HepG2 (cell line): Measurements from ENCODE around the gene PXT1. TPM values are rescaled to one million over a fixed set of nuclear protein-coding genes. Genes with fewer than 3 reads are reported as not detected.
A peak's percentile ranks its signal among the peaks of the same experiment; 100 is the strongest.

Source experiments
- ADNP ChIP-seq: sonication (generic); formaldehyde crosslinking; IDR thresholded peaks from 2 replicates; pipeline ENCODE4 v1.4.0; 2020; ENCODE audit warnings: missing genetic modification reagents
- ATF1 ChIP-seq: IDR thresholded peaks from 2 replicates; pipeline ENCODE4 v1.6.1; 2016; ENCODE audit warnings: mild to moderate bottlenecking, control low read depth
- HNRNPK ChIP-seq: fragments of 200-400 bp; formaldehyde crosslinking; IDR thresholded peaks from 2 replicates; pipeline ENCODE4 v1.6.1; 2018; ENCODE audit warnings: low read length, low read depth, moderate library complexity, mild to moderate bottlenecking; ENCODE audit not compliant: poor library complexity, severe bottlenecking
- JDP2 ChIP-seq: sonication (generic); formaldehyde crosslinking; IDR thresholded peaks from 2 replicates; pipeline ENCODE4 v1.8.1; 2022; ENCODE audit warnings: missing genetic modification reagents, borderline replicate concordance
- KLF9 ChIP-seq: IDR thresholded peaks from 2 replicates; pipeline ENCODE4 v1.6.1; 2016; ENCODE audit warnings: low read depth
- NFE2L2 ChIP-seq: fragments of 150-350 bp; IDR thresholded peaks from 2 replicates; pipeline ENCODE4 v1.6.1; 2014; ENCODE audit warnings: low read length
- RORA ChIP-seq: sonication (generic); formaldehyde crosslinking; IDR thresholded peaks from 2 replicates; pipeline ENCODE4 v1.5.0; 2020; ENCODE audit warnings: mild to moderate bottlenecking, missing genetic modification reagents, moderate library complexity
- ZEB1 ChIP-seq: IDR thresholded peaks from 2 replicates; pipeline ENCODE4 v1.6.1; 2012; ENCODE audit warnings: mild to moderate bottlenecking, low read depth, inconsistent platforms; ENCODE audit not compliant: insufficient replicate concordance
- ZMYM3 ChIP-seq: sonication (generic); formaldehyde crosslinking; IDR thresholded peaks from 2 replicates; pipeline ENCODE4 v1.5.1; 2020; ENCODE audit warnings: mild to moderate bottlenecking, missing genetic modification reagents
- ZNF12 ChIP-seq: sonication (generic); formaldehyde crosslinking; IDR thresholded peaks from 2 replicates; pipeline ENCODE4 v1.5.0; 2020; ENCODE audit warnings: missing genetic modification reagents
- ZNF251 ChIP-seq: sonication (generic); formaldehyde crosslinking; IDR thresholded peaks from 2 replicates; pipeline ENCODE4 v1.9.0; 2021; ENCODE audit warnings: mild to moderate bottlenecking, missing genetic modification reagents
- ZNF264 ChIP-seq: sonication (generic); formaldehyde crosslinking; IDR thresholded peaks from 2 replicates; pipeline ENCODE4 v1.4.0; 2020; ENCODE audit warnings: missing genetic modification reagents
- ZNF563 ChIP-seq: sonication (generic); formaldehyde crosslinking; IDR thresholded peaks from 2 replicates; pipeline ENCODE4 v1.8.0; 2022; ENCODE audit warnings: mild to moderate bottlenecking, moderate library complexity, missing genetic modification reagents
- ZNF737 ChIP-seq: sonication (generic); formaldehyde crosslinking; IDR thresholded peaks from 2 replicates; pipeline ENCODE4 v1.5.0; 2020; ENCODE audit warnings: missing genetic modification reagents, mild to moderate bottlenecking, borderline replicate concordance
- ZNF83 ChIP-seq: sonication (generic); formaldehyde crosslinking; IDR thresholded peaks from 2 replicates; pipeline ENCODE4 v1.4.0; 2020; ENCODE audit warnings: missing genetic modification reagents, mild to moderate bottlenecking, borderline replicate concordance
- polyA plus RNA-seq, 8 experiments: library from polyadenylated mRNA; depleted of rRNA in 3 of 8; stranded (reverse) in 7 of 8; unstranded in 1 of 8; fragments of >200 nt; fragmentation: Illumina TruSeq in 4 of 8; extraction: Trizol in 4 of 8; gene quantifications; 2 replicates each; pipeline versions ENCODE4 v1.2.1 to v1.2.3, GENCODE V29; 2011 to 2016; ENCODE audit warnings: low read depth in 4 of 8, missing spikeins in 1 of 8, mixed read lengths in 1 of 8; ENCODE audit not compliant: insufficient read depth in 1 of 8
- total RNA-seq, 5 experiments: library from RNA; depleted of rRNA; stranded (reverse); fragments of >200 nt; fragmentation: Illumina TruSeq; extraction: Trizol; gene quantifications; 2 replicates each; pipeline ENCODE4 v1.2.3, GENCODE V29; 2016; ENCODE audit warnings: low read depth in 1 of 5
- TF ChIP-seq, protein P1 (sequence below): sonication (generic); formaldehyde crosslinking; IDR thresholded peaks from 2 replicates; pipeline ENCODE4 v1.8.1; 2022; ENCODE audit warnings: mild to moderate bottlenecking, missing genetic modification reagents
- TF ChIP-seq, protein P2 (sequence below): IDR thresholded peaks from 2 replicates; pipeline ENCODE4 v1.6.1; 2016; ENCODE audit warnings: missing biosample characterization, missing genetic modification reagents, low read depth
- TF ChIP-seq, protein P3 (sequence below): sonication (generic); formaldehyde crosslinking; IDR thresholded peaks from 2 replicates; pipeline ENCODE4 v1.4.0; 2020; ENCODE audit warnings: mild to moderate bottlenecking, missing genetic modification reagents
- TF ChIP-seq, protein P4 (sequence below): sonication (generic); formaldehyde crosslinking; IDR thresholded peaks from 2 replicates; pipeline ENCODE4 v1.4.0; 2020; ENCODE audit warnings: missing genetic modification reagents, borderline replicate concordance

PXT1 gene
- total and polyA plus RNA-seq, 2 of the 13 experiments (the other 11 are each of a cell fraction or from before 2014, with no cell fraction given), result 0.04 TPM; not detected in 1

DNA sequence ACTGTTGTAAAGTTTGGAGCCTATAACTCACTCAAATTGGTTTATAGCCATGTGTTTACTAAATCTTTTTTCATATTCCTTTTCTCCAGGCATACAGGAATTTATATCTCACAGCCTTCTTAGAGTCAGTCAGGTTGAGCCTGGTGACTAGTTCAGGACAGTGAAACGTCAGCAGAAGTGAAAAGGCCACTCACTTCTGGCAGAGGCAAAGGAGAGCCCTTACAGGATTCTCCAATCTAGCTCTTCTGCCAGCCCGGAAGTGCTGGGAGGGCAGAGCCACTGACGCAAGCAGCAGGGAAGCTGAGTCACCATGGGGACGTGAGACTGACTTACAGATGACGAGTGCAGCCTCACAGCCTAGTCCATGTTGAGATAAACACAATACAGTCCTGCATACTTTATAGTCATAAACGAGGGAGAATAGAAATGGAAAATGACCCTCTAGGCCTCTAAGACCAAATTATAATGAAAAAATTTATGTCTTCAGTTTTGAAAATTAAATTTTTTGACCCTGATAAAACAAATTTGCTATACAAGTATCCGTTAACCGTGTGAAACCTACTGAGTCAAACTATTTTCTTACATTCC lies 1.3 kb downstream of the PXT1 start (continued):
- TF ChIP-seq ZEB1, result no peak
- TF ChIP-seq ZMYM3, result peak; percentile 71; the same call in 1 of the 2 replicates
- no peak for TF ChIP-seq ZNF83 (CRISPR knock-in tag)
- TF ChIP-seq ZNF737 (CRISPR knock-in tag), result no peak
- TF ChIP-seq ADNP, result no peak
- peak; percentile 92 for TF ChIP-seq ATF1 (CRISPR knock-in tag)
- TF ChIP-seq, protein P1, sequence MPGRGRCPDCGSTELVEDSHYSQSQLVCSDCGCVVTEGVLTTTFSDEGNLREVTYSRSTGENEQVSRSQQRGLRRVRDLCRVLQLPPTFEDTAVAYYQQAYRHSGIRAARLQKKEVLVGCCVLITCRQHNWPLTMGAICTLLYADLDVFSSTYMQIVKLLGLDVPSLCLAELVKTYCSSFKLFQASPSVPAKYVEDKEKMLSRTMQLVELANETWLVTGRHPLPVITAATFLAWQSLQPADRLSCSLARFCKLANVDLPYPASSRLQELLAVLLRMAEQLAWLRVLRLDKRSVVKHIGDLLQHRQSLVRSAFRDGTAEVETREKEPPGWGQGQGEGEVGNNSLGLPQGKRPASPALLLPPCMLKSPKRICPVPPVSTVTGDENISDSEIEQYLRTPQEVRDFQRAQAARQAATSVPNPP (CRISPR knock-in tag), result no peak
- TF ChIP-seq RORA (CRISPR knock-in tag), result no peak
- TF ChIP-seq KLF9 (CRISPR knock-in tag), result 0 out of 2 replicates have a peak, but pooled peaks have one; percentile 68
- TF ChIP-seq, protein P2, sequence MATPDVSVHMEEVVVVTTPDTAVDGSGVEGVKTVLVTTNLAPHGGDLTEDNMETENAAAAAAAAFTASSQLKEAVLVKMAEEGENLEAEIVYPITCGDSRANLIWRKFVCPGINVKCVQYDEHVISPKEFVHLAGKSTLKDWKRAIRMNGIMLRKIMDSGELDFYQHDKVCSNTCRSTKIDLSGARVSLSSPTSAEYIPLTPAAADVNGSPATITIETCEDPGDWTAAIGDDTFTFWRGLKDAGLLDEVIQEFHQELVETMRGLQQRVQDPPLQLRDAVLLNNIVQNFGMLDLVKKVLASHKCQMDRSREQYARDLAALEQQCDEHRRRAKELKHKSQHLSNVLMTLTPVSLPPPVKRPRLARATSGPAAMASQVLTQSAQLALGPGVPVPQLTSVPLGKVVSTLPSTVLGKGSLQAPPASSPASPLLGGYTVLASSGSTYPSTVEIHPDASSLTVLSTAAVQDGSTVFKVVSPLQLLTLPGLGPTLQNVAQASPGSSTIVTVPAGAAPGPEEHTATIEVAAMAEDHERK (CRISPR knock-in tag), result no peak
- TF ChIP-seq NFE2L2, result peak; percentile 81
- TF ChIP-seq ZNF563 (CRISPR knock-in tag), result no peak
- TF ChIP-seq ZNF251, result no peak
- peak; percentile 89 for TF ChIP-seq ZNF264 (CRISPR knock-in tag)
- no peak for TF ChIP-seq HNRNPK
- TF ChIP-seq, protein P3, sequence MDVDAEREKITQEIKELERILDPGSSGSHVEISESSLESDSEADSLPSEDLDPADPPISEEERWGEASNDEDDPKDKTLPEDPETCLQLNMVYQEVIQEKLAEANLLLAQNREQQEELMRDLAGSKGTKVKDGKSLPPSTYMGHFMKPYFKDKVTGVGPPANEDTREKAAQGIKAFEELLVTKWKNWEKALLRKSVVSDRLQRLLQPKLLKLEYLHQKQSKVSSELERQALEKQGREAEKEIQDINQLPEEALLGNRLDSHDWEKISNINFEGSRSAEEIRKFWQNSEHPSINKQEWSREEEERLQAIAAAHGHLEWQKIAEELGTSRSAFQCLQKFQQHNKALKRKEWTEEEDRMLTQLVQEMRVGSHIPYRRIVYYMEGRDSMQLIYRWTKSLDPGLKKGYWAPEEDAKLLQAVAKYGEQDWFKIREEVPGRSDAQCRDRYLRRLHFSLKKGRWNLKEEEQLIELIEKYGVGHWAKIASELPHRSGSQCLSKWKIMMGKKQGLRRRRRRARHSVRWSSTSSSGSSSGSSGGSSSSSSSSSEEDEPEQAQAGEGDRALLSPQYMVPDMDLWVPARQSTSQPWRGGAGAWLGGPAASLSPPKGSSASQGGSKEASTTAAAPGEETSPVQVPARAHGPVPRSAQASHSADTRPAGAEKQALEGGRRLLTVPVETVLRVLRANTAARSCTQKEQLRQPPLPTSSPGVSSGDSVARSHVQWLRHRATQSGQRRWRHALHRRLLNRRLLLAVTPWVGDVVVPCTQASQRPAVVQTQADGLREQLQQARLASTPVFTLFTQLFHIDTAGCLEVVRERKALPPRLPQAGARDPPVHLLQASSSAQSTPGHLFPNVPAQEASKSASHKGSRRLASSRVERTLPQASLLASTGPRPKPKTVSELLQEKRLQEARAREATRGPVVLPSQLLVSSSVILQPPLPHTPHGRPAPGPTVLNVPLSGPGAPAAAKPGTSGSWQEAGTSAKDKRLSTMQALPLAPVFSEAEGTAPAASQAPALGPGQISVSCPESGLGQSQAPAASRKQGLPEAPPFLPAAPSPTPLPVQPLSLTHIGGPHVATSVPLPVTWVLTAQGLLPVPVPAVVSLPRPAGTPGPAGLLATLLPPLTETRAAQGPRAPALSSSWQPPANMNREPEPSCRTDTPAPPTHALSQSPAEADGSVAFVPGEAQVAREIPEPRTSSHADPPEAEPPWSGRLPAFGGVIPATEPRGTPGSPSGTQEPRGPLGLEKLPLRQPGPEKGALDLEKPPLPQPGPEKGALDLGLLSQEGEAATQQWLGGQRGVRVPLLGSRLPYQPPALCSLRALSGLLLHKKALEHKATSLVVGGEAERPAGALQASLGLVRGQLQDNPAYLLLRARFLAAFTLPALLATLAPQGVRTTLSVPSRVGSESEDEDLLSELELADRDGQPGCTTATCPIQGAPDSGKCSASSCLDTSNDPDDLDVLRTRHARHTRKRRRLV (CRISPR knock-in tag), result no peak
- TF ChIP-seq ZNF12 (CRISPR knock-in tag), result no peak; the same call in 1 of the 2 replicates
- TF ChIP-seq, protein P4, sequence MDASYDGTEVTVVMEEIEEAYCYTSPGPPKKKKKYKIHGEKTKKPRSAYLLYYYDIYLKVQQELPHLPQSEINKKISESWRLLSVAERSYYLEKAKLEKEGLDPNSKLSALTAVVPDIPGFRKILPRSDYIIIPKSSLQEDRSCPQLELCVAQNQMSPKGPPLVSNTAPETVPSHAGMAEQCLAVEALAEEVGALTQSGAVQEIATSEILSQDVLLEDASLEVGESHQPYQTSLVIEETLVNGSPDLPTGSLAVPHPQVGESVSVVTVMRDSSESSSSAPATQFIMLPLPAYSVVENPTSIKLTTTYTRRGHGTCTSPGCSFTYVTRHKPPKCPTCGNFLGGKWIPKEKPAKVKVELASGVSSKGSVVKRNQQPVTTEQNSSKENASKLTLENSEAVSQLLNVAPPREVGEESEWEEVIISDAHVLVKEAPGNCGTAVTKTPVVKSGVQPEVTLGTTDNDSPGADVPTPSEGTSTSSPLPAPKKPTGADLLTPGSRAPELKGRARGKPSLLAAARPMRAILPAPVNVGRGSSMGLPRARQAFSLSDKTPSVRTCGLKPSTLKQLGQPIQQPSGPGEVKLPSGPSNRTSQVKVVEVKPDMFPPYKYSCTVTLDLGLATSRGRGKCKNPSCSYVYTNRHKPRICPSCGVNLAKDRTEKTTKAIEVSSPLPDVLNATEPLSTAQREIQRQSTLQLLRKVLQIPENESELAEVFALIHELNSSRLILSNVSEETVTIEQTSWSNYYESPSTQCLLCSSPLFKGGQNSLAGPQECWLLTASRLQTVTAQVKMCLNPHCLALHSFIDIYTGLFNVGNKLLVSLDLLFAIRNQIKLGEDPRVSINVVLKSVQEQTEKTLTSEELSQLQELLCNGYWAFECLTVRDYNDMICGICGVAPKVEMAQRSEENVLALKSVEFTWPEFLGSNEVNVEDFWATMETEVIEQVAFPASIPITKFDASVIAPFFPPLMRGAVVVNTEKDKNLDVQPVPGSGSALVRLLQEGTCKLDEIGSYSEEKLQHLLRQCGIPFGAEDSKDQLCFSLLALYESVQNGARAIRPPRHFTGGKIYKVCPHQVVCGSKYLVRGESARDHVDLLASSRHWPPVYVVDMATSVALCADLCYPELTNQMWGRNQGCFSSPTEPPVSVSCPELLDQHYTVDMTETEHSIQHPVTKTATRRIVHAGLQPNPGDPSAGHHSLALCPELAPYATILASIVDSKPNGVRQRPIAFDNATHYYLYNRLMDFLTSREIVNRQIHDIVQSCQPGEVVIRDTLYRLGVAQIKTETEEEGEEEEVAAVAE (CRISPR knock-in tag), result peak; percentile 79; the same call in 1 of the 2 replicates
- TF ChIP-seq JDP2, result no peak
